ENCODE measurements around the gene SLIT3.

The SLIT3 gene

DNA sequence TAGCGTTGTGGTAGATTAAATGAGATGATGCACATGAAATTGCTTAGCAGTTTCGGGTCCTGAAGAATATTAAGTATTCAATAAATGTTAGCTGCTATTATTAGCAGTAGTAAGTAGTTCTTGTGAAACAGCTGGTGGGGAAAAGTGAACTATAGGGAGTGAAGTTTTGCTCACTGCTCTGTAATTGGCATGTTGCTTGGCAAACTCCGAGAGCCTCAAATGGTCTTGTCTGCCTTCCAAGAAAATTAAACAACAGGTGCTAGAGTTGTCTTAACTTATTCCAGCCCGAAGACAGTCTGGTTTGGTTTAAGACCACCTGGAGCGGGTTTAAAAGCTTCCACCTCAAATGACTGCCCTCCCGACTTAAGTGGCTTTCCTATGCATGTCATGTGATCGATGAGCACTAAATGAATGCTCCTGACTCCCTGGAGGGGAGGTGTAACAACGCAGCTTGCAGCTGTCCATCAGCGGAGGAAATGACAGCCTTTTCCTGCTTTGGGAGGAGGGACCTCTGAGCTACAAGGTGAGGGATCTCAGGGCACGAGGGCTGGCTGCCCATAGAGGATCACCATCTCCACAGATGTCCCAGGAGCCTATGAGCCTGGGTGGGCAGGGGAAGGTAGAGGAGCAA is 518.9 kb downstream of the SLIT3 start:
- DNase-seq = no peak

DNA sequence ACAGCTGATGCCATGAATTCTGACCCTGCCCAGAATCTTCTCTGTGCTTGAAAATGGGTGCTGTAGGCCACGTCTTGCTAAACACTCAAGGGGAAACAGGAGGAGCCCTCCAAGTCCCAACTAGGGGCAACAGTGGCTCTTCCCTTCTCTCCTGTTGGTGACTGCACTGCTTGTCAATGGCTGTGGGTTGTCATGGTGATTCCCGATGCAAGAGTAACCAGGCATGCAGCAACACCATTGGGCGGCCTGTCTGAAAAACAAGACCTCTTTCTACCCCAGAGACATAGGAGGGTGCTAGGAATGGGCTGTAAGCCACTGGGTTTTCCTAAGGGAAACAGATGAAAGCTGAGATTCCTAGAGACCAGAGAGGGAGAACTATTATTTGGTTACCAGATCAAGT is 520.1 kb downstream of the SLIT3 start:
- DNase-seq = no peak

GRCh38 chr5:168779333-168779732 is 521.6 kb downstream of the SLIT3 start:
- DNase-seq = no peak

- no peak for DNase-seq
These were observed 522.4 kb downstream of the SLIT3 start for GRCh38 chr5:168778536-168778935.

- DNase-seq = no peak
These were observed 523.3 kb downstream of the SLIT3 start for GRCh38 chr5:168777651-168778050.

- no peak for DNase-seq
These were observed 524.9 kb downstream of the SLIT3 start for GRCh38 chr5:168776070-168776469.

DNA sequence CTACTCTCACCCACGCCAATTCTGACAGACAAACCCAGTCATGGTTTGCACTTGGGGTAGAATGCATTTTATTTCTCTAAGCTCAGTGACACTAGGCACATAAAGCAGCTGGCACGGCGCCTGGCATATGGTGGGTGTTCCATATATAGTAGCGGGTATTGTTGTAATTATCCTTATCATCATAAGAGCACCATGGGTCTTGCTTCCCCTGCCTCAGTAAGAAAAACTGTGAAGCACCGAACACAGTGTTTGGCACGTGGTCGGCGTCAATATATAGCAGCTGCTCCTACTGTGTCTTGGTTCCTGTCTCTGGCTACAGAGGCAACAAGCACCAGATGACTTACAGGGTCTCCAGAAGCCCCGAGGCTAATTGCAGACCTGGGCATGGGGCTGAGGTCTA is 527.7 kb downstream of the SLIT3 start:
- DNase-seq = no peak

DNA sequence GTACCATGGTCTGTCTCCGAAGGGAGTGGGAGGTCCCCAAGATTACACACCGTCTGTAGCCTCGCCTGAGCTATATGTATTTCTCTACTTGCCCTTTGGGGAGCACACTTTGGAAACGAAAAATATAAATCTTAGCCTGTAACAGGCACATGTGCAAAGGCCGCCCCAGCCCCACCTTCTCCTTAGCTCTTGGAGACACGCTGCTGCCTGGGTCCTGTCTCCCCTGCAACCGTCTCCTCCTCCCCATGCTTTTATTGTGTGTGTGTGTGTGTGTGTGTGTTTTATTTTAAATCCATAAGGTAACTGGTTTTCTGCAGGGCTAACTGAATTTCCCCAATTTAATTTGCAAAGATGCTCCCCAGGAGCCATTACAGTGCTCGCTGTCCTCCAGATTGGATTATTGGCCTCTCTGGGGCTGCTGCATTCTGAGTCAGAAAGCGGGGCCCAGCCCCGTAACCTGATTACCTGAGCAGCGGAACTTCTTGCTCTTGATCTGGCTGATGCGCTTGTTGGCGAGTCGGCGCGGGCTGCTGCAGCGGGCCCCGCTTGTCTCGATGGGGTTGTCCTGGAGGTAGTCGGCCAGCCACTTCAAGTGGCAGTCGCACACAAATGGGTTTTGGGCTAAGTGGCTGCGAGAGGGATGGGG is 528.5 kb downstream of the SLIT3 start:
- no peak for DNase-seq

DNA sequence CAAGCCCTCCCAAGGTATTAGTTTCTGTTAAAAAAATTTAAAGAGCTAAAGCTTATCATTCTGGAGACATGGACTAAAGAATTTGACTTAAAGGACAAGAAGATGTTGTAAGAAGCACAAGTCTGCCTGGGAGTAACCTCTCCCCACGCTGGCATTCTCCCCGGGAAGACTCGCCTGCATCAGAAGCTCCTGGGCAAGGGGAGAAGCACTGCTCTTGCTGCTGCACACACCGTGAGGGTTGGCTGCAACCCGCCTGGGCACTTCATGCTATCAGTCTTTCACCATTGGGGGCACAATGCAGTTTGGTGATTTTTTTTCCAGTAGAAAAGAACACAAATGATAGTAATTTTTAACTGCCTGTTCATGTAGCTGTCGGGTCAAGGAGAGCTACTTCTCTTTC is 529.3 kb downstream of the SLIT3 start:
- no peak for DNase-seq

GRCh38 chr5:168770996-168771395 is 529.9 kb downstream of the SLIT3 start:
- DNase-seq = no peak

DNA sequence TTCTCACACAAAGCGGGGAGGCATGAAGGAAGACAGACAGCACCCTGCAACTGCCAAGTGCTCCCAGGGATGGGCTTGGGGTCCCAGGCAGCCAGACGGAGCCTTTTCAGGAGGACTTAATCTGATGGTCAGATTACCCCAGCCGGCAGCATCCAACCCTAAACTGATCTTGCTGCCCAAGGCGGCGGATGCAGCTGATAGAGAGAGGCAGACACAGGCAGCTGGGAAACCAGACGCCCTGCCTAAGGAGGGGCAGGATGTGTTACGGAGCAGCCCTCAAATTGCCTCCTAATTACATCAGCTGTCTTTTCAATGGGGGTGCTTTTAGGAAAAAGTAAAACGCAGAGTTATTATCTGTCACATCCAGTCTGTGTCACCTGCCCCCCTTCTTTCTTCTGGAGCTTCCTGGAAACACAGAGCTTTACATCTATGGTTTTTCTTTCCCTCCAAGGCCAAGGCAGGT is 530.9 kb downstream of the SLIT3 start:
- DNase-seq = no peak

GRCh38 chr5:168768172-168768571 is 532.8 kb downstream of the SLIT3 start:
- no peak for DNase-seq

DNA sequence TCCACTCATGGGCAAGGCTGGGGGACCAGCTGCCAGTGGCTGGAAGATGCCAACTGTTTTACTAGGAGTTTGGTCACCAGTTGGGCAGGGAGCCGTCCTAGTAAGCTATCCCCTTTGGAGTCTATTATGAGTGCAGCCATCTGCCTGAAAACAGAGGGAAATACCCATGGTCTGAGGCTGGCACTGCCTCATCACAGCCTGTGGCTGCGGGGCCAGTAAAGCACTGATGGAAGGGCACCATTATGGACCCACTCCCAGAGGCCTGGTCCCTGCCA is 534.6 kb downstream of the SLIT3 start:
- DNase-seq = no peak

GRCh38 chr5:168765551-168766425 is 535.2 kb downstream of the SLIT3 start:
- DNase-seq = no peak

DNA sequence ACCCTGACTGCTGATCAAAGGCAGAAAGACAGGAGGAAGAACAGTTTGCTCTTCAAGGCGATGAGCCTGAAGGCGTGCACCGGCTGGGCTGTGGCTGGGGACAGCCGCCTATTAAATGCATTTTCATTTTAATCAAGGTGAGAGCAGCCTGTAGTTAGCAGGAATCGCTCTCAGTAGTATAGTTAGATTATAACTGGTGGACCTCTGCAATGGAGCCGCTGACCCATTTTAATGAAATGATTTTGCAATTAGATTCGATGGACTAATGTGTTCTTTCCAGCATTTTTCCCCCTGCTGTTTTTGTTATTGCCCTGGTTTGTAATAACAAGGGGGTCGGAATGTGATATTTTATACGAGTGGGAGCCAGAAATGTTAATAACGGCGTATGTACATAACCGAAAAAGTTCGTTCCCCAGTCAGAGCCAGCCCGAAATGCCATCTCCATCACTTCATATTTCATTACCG is 535.8 kb downstream of the SLIT3 start:
- no peak for DNase-seq

GRCh38 chr5:168756453-168757391 is 544.2 kb downstream of the SLIT3 start:
- no peak for DNase-seq

GRCh38 chr5:168755548-168756093 is 545.3 kb downstream of the SLIT3 start:
- DNase-seq = no peak

- DNase-seq = no peak
These were observed 547.2 kb downstream of the SLIT3 start for GRCh38 chr5:168753691-168754254.

DNA sequence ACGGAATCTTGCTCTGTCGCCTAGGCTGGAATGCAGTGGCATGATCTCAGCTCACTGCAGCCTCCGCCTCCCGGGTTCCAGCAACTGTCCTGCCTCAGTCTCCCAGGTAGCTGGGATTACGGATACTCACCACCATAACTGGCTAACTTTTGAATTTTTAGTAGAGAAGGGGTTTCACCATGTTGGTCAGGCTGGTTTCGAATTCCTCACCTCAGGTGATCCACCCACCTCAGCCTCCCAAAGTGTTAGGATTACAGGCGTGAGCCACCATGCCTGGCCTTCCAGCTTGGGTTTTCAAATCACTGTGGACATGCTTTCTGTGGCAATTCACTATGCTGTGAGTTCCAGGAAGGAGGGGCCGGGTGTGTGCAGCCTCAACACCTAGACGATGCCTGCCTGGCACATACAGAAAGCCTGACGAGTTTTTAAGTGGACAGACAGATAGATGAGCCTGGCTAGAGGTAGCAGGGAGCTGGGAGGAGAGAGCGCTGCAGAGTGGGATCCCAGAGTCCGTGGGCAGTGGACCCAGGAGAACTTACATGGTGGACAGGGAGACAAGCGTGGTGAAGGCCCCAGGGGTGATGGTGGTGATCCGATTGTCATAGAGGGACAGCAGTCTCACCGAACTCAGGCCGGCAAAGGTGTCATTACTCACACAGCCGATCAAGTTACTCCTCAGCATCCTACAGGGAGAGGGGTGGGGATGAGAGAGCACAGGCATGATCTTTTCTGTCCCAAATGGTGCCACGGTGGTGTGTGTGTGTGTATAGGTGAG is 548.3 kb downstream of the SLIT3 start:
- no peak for DNase-seq

- no peak for DNase-seq
These were observed 548.9 kb downstream of the SLIT3 start for GRCh38 chr5:168752012-168752411.

DNA sequence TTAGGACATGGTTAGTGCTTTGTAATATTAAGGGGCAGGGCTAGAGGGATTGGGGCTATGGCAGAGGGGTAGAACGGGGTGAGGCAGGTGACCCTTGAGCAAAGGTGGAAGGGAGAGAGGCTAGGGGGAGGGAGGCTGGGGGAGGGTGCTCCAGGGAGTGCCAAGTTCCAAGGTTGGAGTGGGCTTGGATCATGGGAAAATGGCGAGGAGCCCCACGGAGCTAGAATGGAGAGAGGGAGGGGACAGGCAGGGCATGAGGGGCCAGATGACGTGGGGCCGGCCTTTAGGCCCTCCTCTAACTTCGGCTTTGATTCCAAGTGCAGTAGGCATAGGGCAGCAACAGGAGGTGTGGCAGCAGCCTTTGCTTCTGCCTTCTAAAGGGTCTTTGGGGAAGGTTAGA is 550.0 kb downstream of the SLIT3 start:
- no peak for DNase-seq
